HEK293 (cell line): ENCODE results near the gene IMMP2L.

Source experiments
- CTCF ChIA-PET: fragments of 350-600 bp; formaldehyde crosslinking; extraction: SDS; loops from one replicate; lab custom pipeline; 2021; ENCODE audit warnings: antibody characterized with exemption; lab: Yijun Ruan, JAX
- POLR2A ChIA-PET: fragments of 300-600 bp; formaldehyde crosslinking; extraction: SDS; loops from one replicate; lab custom pipeline; 2020; ENCODE audit warnings: antibody characterized with exemption, inconsistent platforms; lab: Yijun Ruan, JAX
- H3K27ac ChIP-seq: fragments of 200-500 bp; sonication (Bioruptor generic); 2 replicates; pipeline ENCODE4 v1.5.1; 2014; ENCODE audit warnings: low read depth, low read length, control low read depth, inconsistent platforms; ENCODE audit errors: extremely low read depth
- H3K36me3 ChIP-seq, 2 experiments: fragments of 200-500 bp in 1 of 2; sonication (Bioruptor generic) in 1 of 2; 1 replicate in 1 of 2; 2 replicates in 1 of 2; pipeline ENCODE4 v1.5.1; 2014 to 2017; ENCODE audit warnings: inconsistent platforms in 2 of 2, low read length in 2 of 2; ENCODE audit not compliant: control insufficient read depth in 2 of 2, insufficient read depth in 1 of 2
- H3K4me1 ChIP-seq: fragments of 200-500 bp; sonication (Bioruptor generic); 2 replicates; pipeline ENCODE4 v1.5.1; 2014; ENCODE audit warnings: mild to moderate bottlenecking, low read length, inconsistent platforms; ENCODE audit not compliant: control insufficient read depth, insufficient read depth
- H3K4me3 ChIP-seq: 2 replicates; pipeline ENCODE4 v1.5.1; 2011; ENCODE audit warnings: low read depth, mild to moderate bottlenecking, control low read depth, low read length, moderate library complexity
- H3K9me3 ChIP-seq: fragments of 200-500 bp; sonication (Bioruptor generic); 2 replicates; pipeline ENCODE4 v1.5.1; 2014; ENCODE audit warnings: low read depth, low read length, inconsistent platforms; ENCODE audit not compliant: control insufficient read depth, insufficient read depth
- BCL11B ChIP-seq: fragments of 450-650 bp; formaldehyde crosslinking; IDR thresholded peaks from 2 replicates; pipeline ENCODE4 v1.5.1; 2016; ENCODE audit warnings: low read depth, missing biosample characterization, missing genetic modification characterization
- GLIS2 ChIP-seq: fragments of 450-650 bp; formaldehyde crosslinking; IDR thresholded peaks from 2 replicates; pipeline ENCODE4 v1.5.1; 2016; ENCODE audit warnings: missing biosample characterization, missing genetic modification characterization
- IKZF3 ChIP-seq: fragments of 450-650 bp; IDR thresholded peaks from 2 replicates; pipeline ENCODE4 v1.5.0; 2018; ENCODE audit warnings: missing biosample characterization, mild to moderate bottlenecking, missing genetic modification characterization, moderate library complexity
- KLF8 ChIP-seq: fragments of 450-650 bp; formaldehyde crosslinking; IDR thresholded peaks from 2 replicates; pipeline ENCODE4 v1.5.1; 2016; ENCODE audit warnings: missing biosample characterization, missing genetic modification characterization
- KLF9 ChIP-seq: fragments of 450-650 bp; formaldehyde crosslinking; IDR thresholded peaks from 2 replicates; pipeline ENCODE4 v1.5.1; 2016; ENCODE audit warnings: missing biosample characterization, missing genetic modification characterization, low read depth
- REST ChIP-seq: fragments of 450-650 bp; formaldehyde crosslinking; IDR thresholded peaks from 2 replicates; pipeline ENCODE4 v1.5.1; 2016; ENCODE audit warnings: missing biosample characterization, missing genetic modification characterization
- TCF7L2 ChIP-seq: IDR thresholded peaks from 2 replicates; pipeline ENCODE4 v1.6.1; 2011; ENCODE audit warnings: low read depth, mild to moderate bottlenecking, inconsistent platforms, low read length, moderate library complexity, borderline replicate concordance
- ZFP37 ChIP-seq: fragments of 450-650 bp; formaldehyde crosslinking; IDR thresholded peaks from 2 replicates; pipeline ENCODE4 v1.5.1; 2016; ENCODE audit warnings: missing biosample characterization, missing genetic modification characterization
- ZNF146 ChIP-seq: fragments of 450-650 bp; formaldehyde crosslinking; IDR thresholded peaks from 2 replicates; pipeline ENCODE4 v1.5.1; 2016; ENCODE audit warnings: missing biosample characterization, missing genetic modification characterization
- ZNF311 ChIP-seq: fragments of 450-650 bp; formaldehyde crosslinking; IDR thresholded peaks from 2 replicates; pipeline ENCODE4 v1.5.1; 2017; ENCODE audit warnings: missing biosample characterization, missing genetic modification characterization, borderline replicate concordance
- ZNF394 ChIP-seq: fragments of 450-650 bp; formaldehyde crosslinking; IDR thresholded peaks from 2 replicates; pipeline ENCODE4 v1.5.1; 2016; ENCODE audit warnings: missing biosample characterization, missing genetic modification characterization, mild to moderate bottlenecking, moderate library complexity, borderline replicate concordance
- ZNF473 ChIP-seq: fragments of 450-650 bp; formaldehyde crosslinking; IDR thresholded peaks from 2 replicates; pipeline ENCODE4 v1.5.1; 2017; ENCODE audit warnings: missing biosample characterization, missing genetic modification characterization
- ZNF48 ChIP-seq: fragments of 450-650 bp; formaldehyde crosslinking; IDR thresholded peaks from 2 replicates; pipeline ENCODE4 v1.5.1; 2016; ENCODE audit warnings: missing biosample characterization, missing genetic modification characterization
- ZNF510 ChIP-seq: fragments of 450-650 bp; formaldehyde crosslinking; IDR thresholded peaks from 2 replicates; pipeline ENCODE4 v1.5.1; 2018; ENCODE audit warnings: mild to moderate bottlenecking, missing genetic modification characterization, missing biosample characterization; ENCODE audit not compliant: insufficient replicate concordance
- ZSCAN4 ChIP-seq: fragments of 450-650 bp; formaldehyde crosslinking; IDR thresholded peaks from 2 replicates; pipeline ENCODE4 v1.5.1; 2017; ENCODE audit warnings: missing biosample characterization, missing genetic modification characterization
- TF ChIP-seq, protein P1 (sequence below): fragments of 450-650 bp; formaldehyde crosslinking; IDR thresholded peaks from 2 replicates; pipeline ENCODE4 v1.5.1; 2016; ENCODE audit warnings: missing biosample characterization, missing genetic modification characterization, low read depth
- TF ChIP-seq, protein P2 (sequence below): fragments of 450-650 bp; formaldehyde crosslinking; IDR thresholded peaks from 2 replicates; pipeline ENCODE4 v1.5.1; 2016; ENCODE audit warnings: missing biosample characterization, missing genetic modification characterization
- TF ChIP-seq, protein P3 (sequence below): fragments of 450-650 bp; IDR thresholded peaks from 2 replicates; pipeline ENCODE4 v1.5.1; 2018; ENCODE audit warnings: missing biosample characterization, missing genetic modification characterization

The IMMP2L gene

GRCh38 chr7:110914263-110914662 lies 648.0 kb downstream of the IMMP2L start (continued):
- TF ChIP-seq, protein P1, sequence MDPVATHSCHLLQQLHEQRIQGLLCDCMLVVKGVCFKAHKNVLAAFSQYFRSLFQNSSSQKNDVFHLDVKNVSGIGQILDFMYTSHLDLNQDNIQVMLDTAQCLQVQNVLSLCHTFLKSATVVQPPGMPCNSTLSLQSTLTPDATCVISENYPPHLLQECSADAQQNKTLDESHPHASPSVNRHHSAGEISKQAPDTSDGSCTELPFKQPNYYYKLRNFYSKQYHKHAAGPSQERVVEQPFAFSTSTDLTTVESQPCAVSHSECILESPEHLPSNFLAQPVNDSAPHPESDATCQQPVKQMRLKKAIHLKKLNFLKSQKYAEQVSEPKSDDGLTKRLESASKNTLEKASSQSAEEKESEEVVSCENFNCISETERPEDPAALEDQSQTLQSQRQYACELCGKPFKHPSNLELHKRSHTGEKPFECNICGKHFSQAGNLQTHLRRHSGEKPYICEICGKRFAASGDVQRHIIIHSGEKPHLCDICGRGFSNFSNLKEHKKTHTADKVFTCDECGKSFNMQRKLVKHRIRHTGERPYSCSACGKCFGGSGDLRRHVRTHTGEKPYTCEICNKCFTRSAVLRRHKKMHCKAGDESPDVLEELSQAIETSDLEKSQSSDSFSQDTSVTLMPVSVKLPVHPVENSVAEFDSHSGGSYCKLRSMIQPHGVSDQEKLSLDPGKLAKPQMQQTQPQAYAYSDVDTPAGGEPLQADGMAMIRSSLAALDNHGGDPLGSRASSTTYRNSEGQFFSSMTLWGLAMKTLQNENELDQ (tag by site-specific recombination): no peak
- TF ChIP-seq, protein P2, sequence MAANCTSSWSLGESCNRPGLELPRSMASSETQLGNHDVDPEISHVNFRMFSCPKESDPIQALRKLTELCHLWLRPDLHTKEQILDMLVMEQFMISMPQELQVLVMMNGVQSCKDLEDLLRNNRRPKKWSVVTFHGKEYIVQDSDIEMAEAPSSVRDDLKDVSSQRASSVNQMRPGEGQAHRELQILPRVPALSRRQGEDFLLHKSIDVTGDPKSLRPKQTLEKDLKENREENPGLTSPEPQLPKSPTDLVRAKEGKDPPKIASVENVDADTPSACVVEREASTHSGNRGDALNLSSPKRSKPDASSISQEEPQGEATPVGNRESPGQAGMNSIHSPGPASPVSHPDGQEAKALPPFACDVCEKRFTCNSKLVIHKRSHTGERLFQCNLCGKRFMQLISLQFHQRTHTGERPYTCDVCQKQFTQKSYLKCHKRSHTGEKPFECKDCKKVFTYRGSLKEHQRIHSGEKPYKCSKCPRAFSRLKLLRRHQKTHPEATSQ: no peak

GRCh38 chr7:110911632-110912031 lies 650.7 kb downstream of the IMMP2L start:
- Histone ChIP-seq H3K36me3 (no peaks in the 10 kb centered on the region), H3K9me3 (no peaks in the 10 kb centered on the region), H3K4me1 (no peaks in the 10 kb centered on the region), H3K4me3 (no peak overlapping the region), H3K27ac (no peak overlapping the region)
- ChIA-PET CTCF (no interaction called here), POLR2A (no interaction called here)
- no peak for TF ChIP-seq KLF8 (tag by site-specific recombination)
- no peak for TF ChIP-seq IKZF3 (tag by site-specific recombination)
- no peak for TF ChIP-seq ZNF311 (tag by site-specific recombination)
- TF ChIP-seq TCF7L2: no peak
- TF ChIP-seq ZNF510 (tag by site-specific recombination): no peak
- no peak for TF ChIP-seq ZNF473 (tag by site-specific recombination)
- TF ChIP-seq BCL11B (tag by site-specific recombination): no peak
- TF ChIP-seq KLF9 (tag by site-specific recombination): no peak
- no peak for TF ChIP-seq ZNF48
- no peak for TF ChIP-seq REST (tag by site-specific recombination)
- no peak for TF ChIP-seq ZNF394 (tag by site-specific recombination)
- no peak for TF ChIP-seq GLIS2 (tag by site-specific recombination)
- no peak for TF ChIP-seq ZFP37 (tag by site-specific recombination)
- no peak for TF ChIP-seq ZSCAN4 (tag by site-specific recombination)
- TF ChIP-seq, protein P1 (tag by site-specific recombination): no peak
- TF ChIP-seq, protein P3, sequence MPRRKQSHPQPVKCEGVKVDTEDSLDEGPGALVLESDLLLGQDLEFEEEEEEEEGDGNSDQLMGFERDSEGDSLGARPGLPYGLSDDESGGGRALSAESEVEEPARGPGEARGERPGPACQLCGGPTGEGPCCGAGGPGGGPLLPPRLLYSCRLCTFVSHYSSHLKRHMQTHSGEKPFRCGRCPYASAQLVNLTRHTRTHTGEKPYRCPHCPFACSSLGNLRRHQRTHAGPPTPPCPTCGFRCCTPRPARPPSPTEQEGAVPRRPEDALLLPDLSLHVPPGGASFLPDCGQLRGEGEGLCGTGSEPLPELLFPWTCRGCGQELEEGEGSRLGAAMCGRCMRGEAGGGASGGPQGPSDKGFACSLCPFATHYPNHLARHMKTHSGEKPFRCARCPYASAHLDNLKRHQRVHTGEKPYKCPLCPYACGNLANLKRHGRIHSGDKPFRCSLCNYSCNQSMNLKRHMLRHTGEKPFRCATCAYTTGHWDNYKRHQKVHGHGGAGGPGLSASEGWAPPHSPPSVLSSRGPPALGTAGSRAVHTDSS (tag by site-specific recombination): no peak
- no peak for TF ChIP-seq ZNF146
